Bone marrow (tissue), 2 donors: ENCODE data around the gene PKNOX1.
"Not testable (repeated sequence)": the region's sequence is repeated elsewhere in the genome, so short reads cannot be mapped to it uniquely, and the experiment has no call there.

Experiments used
- DNase-seq, 2 donors: peaks; one replicate each; lab custom pipeline; 2025; lab: John Stamatoyannopoulos, UW

PKNOX1 gene

GRCh38 chr21:43045876-43046821 lies 71.8 kb downstream of the PKNOX1 start:
- not testable (repeated sequence) for DNase-seq

GRCh38 chr21:43053112-43053511 lies 78.8 kb downstream of the PKNOX1 start:
- DNase-seq = not testable (repeated sequence)

DNA sequence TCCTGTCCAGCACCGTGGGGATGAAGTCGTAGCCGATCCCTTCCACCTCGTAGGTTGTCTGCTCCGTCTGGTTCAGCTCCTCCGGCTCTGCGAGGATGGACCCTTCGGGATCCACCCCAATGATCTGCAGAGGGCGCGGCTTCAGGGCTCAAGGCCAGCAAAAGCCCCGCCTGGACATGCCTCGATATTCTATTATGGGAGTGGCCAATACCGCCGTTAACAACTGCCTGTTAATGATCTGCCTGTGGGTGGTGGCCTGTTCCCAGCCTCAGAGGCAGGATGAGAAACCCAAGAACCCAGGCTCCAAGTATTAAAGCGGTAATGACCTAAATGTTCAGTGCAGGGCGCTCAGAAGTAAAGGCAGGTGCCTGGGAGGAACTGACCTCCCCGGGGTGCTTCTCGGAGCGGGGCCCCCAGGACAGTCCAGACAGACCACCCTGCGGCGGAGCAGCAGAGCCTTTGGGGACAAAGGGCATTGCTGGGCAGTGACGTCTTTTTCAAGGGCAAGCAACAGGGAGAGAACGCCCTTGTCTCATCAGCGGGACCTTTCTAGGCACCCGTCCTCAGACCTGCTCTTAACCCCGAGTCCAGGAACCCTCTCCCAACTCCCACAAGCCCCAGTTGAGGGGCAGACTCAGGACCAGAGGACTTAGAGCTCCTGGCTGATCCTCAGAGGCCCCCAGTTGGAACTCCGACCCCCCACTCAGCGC lies 88.7 kb downstream of the PKNOX1 start:
- DNase-seq = not testable (repeated sequence)

- not testable (repeated sequence) for DNase-seq
Measured at GRCh38 chr21:43064265-43064917, 90.0 kb downstream of the PKNOX1 start.

DNA sequence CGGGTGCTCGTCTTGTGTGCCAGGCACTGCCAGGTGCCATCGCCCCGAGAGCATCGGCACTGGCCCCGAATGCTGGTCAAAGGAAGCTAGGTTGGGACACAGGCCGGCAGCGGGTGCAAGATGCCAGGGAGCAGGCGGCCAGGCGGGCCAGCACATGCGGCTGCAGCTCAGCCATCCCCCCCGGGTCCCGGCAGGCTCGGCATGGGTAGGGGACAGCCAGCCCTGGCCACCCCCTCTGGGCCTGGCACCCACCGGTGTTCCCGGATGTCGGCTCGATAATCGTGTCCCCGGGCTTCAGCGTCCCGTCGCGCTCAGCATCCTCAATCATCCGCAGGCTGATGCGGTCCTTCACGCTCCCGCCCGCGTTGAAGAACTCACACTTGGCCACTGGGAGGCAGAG lies 91.6 kb downstream of the PKNOX1 start:
- not testable (repeated sequence) for DNase-seq

- DNase-seq = not testable (repeated sequence)
Measured at GRCh38 chr21:43066690-43067089, 92.3 kb downstream of the PKNOX1 start.

DNA sequence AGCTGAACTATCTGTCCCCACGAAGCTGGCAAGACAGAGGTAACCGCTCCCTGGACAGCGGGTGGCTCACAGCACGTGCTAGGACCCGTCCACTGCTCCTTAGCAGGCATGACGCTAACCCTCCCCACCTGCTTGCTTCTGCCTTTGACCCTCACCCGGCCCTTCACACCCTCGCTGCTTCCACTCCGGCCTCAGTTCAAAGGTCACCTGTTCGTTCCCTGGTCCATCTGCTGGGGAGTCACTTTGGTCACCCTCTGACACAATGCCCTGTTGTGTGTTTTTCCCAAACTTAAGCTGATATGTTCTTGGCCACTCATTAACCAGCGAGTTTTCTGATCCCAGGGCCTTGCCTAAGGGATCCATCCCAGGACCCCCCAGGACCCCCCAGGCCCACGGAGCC lies 93.7 kb downstream of the PKNOX1 start:
- not testable (repeated sequence) for DNase-seq

GRCh38 chr21:43069682-43070081 lies 95.3 kb downstream of the PKNOX1 start:
- DNase-seq = not testable (repeated sequence)

GRCh38 chr21:43072742-43073141 lies 98.4 kb downstream of the PKNOX1 start:
- not testable (repeated sequence) for DNase-seq

DNA sequence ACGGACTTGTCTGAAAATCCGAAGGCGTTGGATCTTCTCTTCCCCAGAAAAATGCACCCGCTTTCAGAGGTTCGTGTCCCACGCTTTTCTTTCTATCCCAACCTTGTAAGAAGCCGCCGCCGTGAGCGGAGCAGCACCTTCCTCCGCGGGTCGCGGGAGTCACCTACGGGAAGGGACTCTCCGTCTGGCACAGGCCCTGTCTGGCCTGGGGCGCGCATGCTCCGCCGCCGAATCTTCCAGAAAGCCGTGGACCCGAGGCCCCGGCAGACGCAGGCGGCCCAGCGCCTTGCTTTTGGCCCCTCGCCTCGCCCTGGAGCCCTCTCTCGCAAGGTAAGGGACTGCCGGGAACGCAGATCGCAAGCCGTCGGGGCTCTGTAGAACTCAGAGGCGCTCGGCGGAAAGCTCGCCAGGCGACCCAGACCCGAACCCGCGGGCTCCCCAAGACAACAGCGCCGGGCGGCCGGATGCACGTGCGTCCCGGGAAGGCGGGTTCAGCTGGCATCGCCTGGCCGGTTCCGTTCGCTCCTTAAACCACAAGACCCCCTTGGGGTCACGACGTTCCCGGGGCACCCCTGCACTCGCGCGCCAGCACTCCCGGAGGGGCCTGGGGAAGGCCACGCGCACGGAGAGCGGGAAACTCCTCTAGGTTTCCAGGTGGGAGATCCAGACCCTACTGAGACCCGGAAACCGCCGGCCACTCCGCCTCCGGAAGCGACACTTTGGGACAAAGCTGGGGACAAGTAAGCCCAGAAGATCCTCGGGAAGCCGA lies 100.2 kb downstream of the PKNOX1 start:
- not testable (repeated sequence) for DNase-seq

DNA sequence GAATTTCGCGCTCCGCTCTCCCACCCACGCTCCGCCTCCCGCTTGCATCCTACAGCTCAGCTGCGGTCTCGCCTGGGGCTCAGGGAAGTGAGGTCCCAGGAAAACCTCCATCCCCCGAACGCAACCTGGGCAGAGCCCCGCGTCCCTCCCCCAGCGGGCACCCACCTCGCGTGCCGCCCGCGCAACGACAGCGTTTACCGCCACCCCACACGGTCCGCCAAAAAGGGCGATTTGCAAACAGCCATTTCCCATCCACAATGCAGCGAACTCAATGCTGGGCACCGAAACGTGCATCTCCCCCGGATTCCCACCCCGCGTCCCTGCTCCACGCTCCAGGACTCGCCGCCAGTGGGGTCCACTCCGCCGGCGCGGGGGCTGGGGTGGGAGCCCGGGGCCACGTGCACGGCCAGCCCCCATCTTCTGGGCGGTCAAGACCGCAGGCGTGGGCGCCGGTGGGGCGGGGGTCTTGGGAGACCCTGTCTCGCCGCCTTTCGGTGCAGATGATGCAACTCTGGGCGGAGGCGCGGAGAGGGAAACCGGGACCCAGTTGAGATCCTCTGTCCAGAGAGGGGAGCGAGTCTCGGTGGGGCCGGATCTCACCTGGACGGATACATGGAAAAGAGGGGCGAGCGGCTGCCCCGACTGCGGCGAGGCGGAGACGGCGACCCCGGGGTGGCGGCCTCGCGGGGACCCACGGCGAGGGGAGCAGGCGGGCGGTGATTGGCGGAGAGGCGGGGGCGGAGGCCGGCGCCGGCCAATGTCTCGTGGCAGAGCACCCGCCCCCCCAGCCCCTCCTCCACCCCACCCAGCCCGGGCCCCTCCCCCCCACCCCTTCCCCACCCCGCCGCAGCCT lies 101.0 kb downstream of the PKNOX1 start, which contains the start of gene CBS:
Gene CBS, minus strand, starts transcription at position 666 of the 853 bp plus-strand sequence. CDS start 3,642 bp downstream, outside the sequence.
- not testable (repeated sequence) for DNase-seq

GRCh38 chr21:43076023-43076637 lies 101.8 kb downstream of the PKNOX1 start:
- DNase-seq = not testable (repeated sequence)

- DNase-seq = not testable (repeated sequence)
Measured at GRCh38 chr21:43076643-43077042, 102.3 kb downstream of the PKNOX1 start.

DNA sequence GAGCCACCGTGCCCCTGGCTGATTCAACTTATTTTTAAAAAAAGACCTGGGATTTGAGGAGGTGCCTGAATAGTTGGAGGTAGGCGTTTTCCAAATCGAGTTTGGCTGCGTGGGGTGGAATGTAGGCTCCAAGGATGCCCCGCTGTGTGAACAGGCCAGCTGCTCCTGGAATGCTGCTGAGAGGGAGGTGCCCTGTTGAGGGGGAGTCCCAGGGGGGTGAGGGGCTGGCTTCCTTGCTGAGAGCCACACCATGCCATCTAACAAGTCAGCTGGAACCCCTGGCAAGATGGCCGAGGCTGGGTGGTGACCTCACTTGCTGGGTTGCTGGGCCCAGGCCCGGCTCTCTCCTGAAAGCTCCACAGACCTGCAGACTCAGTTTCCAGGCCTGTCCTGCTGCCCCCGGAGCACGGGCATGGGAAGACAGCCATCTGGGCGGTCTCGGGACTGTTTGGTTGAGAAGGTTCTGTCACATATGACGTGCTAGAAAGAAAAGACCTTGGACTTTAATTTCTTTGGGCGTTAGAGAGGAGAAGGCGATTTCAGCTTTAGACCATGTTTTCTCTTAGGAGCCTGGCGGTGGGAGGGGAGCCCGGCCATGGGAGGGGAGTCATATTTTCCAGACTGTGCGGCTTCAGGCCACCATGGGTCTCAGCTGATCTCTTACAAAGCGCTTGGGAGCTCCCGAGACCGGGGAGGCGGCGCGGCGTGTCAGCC lies 108.4 kb downstream of the PKNOX1 start:
- DNase-seq = not testable (repeated sequence)
